Fibroblast of upper back skin (primary cell): ENCODE data around the gene TTC21B.
"Not testable (repeated sequence)": the region's sequence is repeated elsewhere in the genome, so short reads cannot be mapped to it uniquely, and the experiment has no call there.

ENCODE experiments used
- DNase-seq: peaks from one replicate; pipeline ENCODE4 v3.0.0-alpha.2; 2013

The TTC21B gene

DNA sequence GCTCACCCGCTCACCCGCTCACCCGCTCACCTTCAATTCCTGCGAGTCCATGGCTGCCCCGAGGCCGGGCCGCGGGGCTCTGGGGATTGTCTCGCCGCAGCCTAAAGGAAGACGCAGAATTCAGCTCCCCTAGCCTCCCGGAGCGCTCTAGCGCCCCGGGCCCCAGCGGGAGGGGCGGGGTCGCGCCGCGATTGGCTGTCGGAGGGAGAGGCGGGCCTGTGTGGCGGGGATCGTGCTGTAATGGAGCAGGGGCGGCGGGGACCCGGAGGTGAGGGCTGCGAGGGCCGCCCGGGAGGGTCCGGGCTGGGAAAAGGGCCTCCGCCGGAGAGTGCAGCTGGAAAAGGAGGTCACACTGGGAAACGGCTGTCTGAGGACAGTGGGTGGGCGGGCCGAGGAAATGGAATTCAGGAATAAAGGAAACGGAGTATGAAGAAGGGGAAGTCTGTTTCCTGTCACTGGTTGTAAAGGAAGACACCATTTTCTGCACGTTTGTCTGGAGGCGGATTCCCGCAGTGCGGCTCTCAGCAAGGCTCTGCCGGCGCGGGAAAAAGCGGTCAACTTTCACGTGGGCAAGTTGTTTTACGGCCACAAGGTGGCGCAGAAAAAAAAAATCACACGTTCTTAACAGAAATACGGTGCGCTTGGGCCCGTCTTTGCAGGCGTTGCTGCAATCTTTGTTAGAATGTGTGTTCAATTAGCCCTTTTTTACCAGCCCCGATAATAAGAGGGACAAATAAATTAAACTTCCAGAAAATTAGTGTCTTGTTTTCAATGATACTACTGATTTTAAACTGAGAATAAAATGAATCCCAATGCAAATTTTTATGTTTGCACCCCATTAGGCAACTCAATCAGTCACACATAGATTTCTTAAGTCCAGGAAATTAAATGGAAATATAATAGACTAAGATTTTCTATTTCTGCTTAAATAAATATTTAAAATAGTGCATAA lies at the start of gene TTC21B:
Gene TTC21B, minus strand, starts transcription at position 122 of the 952 bp plus-strand sequence. Its CDS starts 71 bp downstream, at position 51.
- DNase-seq = peak; percentile 95

GRCh38 chr2:166000401-166000800 lies 46.8 kb upstream of the TTC21B start:
- no peak for DNase-seq

DNA sequence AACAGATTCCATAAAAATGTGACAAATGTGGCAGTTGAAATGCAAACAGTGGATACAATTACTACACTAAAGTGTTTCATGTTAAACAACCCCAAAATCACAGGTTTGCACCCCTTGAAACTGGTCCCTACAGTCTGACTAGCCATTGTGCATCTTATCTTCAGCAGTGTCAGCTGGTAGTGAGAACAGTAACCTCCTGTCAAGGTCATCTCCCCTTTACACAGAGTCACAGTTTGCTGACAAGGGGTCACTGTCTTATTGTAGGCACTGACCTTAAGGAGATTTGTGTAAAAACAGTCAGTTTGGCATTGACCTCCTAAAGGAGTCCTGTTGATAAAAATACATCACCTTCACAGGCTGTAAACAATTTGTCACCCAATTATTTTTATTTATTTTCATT lies 37.3 kb upstream of the TTC21B start:
- no peak for DNase-seq

DNA sequence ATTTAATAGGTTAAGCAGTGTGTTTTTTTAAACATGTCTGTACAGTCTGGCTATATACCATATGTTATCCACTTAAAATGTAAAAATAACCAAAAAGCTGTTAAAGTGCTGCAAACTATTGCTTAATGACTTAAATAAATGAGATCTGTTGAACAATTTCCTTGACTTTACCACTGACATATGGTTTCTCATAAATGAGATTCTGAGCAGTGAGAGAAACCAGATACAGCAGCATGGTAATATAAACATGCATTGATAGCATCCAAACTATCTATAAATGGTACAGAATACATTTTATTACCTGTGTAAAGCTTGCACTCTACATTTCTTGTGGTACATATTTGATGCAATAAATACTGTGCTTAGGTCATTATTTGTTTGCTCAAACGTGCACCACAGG lies 36.3 kb upstream of the TTC21B start:
- no peak for DNase-seq

DNA sequence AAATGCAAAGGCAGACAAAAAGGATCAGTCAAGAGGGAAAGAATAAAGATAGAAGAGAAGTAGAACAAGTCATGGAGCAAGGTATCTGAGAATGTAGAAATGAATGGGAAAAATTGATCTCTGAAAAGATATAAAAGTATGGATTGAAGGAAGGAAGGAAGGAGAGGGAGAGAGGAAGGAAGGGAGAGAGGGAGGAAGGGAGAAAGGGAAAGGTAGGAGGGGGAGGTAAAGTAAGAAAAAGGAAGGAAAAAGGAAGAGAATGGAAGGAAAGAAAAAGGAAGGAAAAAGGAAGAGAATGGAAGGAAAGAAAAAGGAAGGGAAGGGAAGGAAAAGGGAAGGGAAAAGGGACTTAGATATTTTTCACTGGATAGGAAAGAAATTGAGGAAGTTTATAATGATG lies 31.5 kb upstream of the TTC21B start:
- no peak for DNase-seq

GRCh38 chr2:165972161-165972560 lies 18.6 kb upstream of the TTC21B start:
- DNase-seq = not testable (repeated sequence)

DNA sequence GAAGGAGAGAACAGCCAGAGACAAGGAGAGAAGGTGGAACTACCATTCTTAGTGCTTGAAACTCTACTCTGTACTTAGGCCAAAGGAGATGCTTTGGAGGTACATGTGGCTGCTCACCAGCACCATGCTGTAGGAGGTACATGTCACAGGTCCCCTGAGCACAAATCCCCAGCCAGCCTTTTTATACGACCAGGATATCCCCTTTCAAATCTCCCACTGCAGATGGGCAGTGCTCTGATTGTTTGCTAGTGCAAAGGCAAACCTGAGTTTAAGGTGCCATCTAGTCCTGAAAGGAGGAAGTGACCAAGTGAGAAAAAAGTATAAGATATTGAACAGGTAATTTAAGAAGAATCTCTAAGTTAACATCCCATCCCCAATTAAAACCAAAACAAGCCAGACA lies 17.1 kb upstream of the TTC21B start:
- no peak for DNase-seq

DNA sequence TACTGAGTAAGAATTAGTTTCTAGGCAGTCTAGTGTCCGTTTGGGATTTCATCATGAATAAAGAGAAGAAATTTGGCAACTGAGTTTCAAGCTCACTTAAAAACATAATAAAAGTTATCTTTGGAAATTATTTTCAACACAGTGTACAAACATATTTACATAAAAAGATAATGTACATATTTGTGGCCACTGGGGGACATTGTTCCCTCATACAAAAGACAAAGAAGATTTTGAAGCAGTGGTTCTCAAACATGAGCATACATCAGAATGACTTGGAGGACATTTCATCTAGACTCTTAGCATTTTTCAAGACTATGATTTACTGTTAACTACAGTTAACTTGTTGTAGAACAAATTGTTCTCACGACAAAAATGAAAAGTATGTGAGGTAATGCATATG lies 15.7 kb upstream of the TTC21B start:
- no peak for DNase-seq

DNA sequence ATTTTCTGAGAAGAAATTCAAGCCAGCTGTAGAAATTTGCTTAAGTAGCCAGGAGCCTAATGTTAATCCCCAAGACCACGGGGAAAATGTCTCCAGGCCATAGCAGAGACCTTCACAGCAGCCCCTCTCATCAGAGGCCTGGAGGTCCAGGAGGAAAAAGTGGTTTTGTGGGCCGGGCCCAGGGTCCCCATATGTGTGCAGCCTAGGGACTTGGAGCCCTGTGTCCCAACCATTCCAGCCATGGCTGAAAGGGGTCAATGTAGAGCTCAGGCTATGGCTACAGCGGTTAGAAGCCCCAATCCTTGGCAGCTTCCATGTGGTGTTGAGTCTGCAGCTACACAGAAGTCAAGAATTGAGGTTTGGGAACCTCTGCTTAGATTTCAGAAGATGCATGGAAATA lies 14.2 kb upstream of the TTC21B start:
- DNase-seq = no peak

- DNase-seq = no peak
These were observed 8.2 kb upstream of the TTC21B start for GRCh38 chr2:165961818-165962217.

- DNase-seq = no peak
These were observed 5.8 kb upstream of the TTC21B start for GRCh38 chr2:165959371-165959770.

DNA sequence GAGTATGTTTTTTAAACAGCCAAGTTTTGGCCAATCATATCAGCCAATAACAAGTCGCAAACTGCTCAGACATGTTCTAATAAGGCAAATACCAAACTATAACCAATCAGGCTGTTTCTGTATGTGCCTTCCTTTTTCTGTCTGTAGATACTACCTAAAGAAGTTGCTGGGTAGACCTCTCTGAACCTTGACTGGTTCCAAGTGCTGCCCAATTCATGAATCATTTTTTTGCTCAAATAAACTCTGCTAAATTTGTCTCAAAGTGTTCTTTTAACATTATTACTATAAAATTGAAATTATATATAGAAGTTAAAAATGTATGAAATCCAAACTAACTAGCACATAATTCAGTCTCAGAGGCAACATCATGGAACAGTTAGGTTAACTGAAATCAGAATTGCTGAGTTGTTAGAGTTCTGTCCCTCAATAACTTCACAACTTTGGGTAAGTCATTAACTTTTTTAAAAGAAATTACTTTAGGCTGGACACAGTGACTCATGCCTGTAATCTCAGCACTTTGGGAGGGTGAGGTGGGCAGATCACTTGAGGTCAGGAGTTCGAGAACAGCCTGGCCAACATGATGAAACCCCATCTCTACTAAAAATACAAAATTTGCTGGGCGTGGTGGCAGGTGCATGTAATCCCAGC lies 4.9 kb upstream of the TTC21B start:
- no peak for DNase-seq

GRCh38 chr2:165957030-165957675 lies 3.6 kb upstream of the TTC21B start:
- DNase-seq = no peak

- no peak for DNase-seq
These were observed 296 bp downstream of the TTC21B start for GRCh38 chr2:165953306-165953654.

- DNase-seq = no peak
These were observed 800 bp downstream of the TTC21B start for GRCh38 chr2:165952741-165953211.

DNA sequence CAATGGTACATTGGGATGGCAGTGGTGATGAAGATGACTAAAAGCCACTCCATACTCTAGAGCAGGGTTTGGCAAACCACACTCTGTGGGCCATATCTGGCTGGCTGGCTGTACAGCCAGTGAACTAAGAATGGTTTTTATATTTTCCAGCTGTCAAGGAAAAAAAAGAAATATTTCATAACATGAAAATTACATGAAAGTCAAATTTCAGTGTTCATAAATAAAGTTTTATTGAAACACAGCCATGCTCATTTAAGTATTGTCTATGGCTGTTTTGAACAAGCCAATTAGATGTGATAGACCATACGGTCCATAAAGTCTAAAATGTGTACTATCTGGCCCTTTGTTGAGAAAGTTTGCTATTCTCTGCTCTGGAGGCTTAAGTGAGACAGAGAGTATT lies 1.5 kb downstream of the TTC21B start:
- no peak for DNase-seq

DNA sequence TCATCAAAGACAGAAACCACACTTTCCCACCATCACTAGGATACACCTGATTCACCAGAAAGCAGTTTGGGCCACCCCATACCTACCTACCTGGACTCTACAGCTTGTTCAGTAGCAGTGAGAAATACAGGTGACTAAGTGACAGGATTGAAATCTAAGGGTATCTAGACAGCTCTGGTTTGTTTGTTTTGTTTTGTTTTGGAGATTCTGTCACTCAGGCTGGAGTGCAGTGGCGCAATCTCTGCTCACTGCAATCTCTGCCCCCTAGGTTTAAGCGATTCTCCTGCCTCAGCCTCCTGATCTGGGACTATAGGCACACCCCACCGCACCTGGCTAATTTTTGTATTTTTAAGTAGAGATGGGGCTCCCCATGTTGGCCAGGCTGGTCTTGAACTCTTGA lies 3.1 kb downstream of the TTC21B start:
- no peak for DNase-seq

GRCh38 chr2:165941827-165942226 lies 11.7 kb downstream of the TTC21B start:
- no peak for DNase-seq

DNA sequence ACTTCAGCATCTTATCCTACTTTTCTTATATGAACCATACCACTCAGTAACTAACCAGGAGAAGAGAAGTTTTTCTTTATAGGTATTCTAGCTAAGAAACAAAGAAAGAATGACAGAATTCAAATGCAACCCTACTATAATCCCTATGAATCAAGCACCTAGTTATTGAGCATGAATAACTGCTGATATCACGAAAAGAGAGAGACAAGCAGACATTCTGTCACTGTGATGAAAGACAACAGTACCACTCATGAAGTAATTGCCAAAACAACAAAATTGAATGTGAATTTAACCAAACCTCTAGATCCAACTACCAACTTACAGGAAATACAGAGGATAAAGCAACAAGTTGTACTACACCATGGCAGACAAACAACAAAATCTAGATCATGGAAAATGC lies 15.3 kb downstream of the TTC21B start:
- DNase-seq = no peak

- no peak for DNase-seq
These were observed 20.2 kb downstream of the TTC21B start for GRCh38 chr2:165933211-165933910.

GRCh38 chr2:165927774-165928173 lies 25.8 kb downstream of the TTC21B start:
- no peak for DNase-seq

- peak; percentile 6 for DNase-seq
These were observed 26.2 kb downstream of the TTC21B start for GRCh38 chr2:165927353-165927752.

- DNase-seq = no peak
These were observed 28.6 kb downstream of the TTC21B start for GRCh38 chr2:165924946-165925345.
